WTC11 (cell line): ENCODE results near the gene RRP1. TPM values are rescaled to one million over a fixed set of nuclear protein-coding genes. Genes with fewer than 3 reads are reported as not detected.

Experiments used
- ATAC-seq: fragments of 200-7000 bp; cut with Tn5 transposase; 2 replicates; pipeline ENCODE4 v1.10.0; 2021; ENCODE audit warnings: mild to moderate bottlenecking, moderate library complexity
- CTCF ChIA-PET: fragments of 300-600 bp; sonication (Branson Sonifier 250); formaldehyde crosslinking; loops from one replicate; lab custom pipeline; 2021; ENCODE audit warnings: antibody characterized with exemption; lab: Charles Lee
- POLR2A ChIA-PET: fragments of 350-600 bp; sonication (Branson Sonifier 250); formaldehyde crosslinking; loops from one replicate; lab custom pipeline; 2021; ENCODE audit warnings: antibody characterized with exemption; lab: Charles Lee
- DNase-seq: peaks from one replicate; pipeline ENCODE4 v3.0.0; 2021; ENCODE audit warnings: low spot score
- H3K27ac Mint-ChIP-seq: 2 replicates; pipeline ENCODE4 v1.8.0; 2021; ENCODE audit warnings: mixed read lengths
- H3K27me3 Mint-ChIP-seq: 2 replicates; pipeline ENCODE4 v1.8.0; 2021; ENCODE audit warnings: low read depth, mild to moderate bottlenecking, moderate library complexity, mixed read lengths
- H3K36me3 Mint-ChIP-seq: 2 replicates; pipeline ENCODE4 v1.8.0; 2021; ENCODE audit warnings: mixed read lengths
- H3K4me1 Mint-ChIP-seq: 2 replicates; pipeline ENCODE4 v1.8.0; 2022; ENCODE audit warnings: mixed read lengths
- H3K4me3 Mint-ChIP-seq: 2 replicates; pipeline ENCODE4 v1.8.0; 2021; ENCODE audit warnings: mild to moderate bottlenecking, moderate library complexity, mixed read lengths
- H3K9me3 Mint-ChIP-seq: 2 replicates; pipeline ENCODE4 v1.8.0; 2021; ENCODE audit warnings: mixed read lengths
- CREB1 ChIP-seq: sonication (generic); formaldehyde crosslinking; IDR thresholded peaks from 2 replicates; pipeline ENCODE4 v1.8.0; 2023; ENCODE audit warnings: mild to moderate bottlenecking, missing genetic modification reagents
- E2F1 ChIP-seq: sonication (generic); formaldehyde crosslinking; IDR thresholded peaks from 2 replicates; pipeline ENCODE4 v1.8.0; 2022; ENCODE audit warnings: mild to moderate bottlenecking, missing genetic modification reagents
- FOXJ3 ChIP-seq: sonication (generic); formaldehyde crosslinking; IDR thresholded peaks from 2 replicates; pipeline ENCODE4 v1.9.0; 2021; ENCODE audit warnings: missing genetic modification reagents, mild to moderate bottlenecking, borderline replicate concordance
- FOXK1 ChIP-seq: sonication (generic); formaldehyde crosslinking; IDR thresholded peaks from 2 replicates; pipeline ENCODE4 v1.8.0; 2022; ENCODE audit warnings: mild to moderate bottlenecking, moderate library complexity, missing genetic modification reagents
- HMGA2 ChIP-seq: fragments of 250-450 bp; sonication (Bioruptor Pico); IDR thresholded peaks from 2 replicates; pipeline ENCODE4 v1.4.0; 2021; ENCODE audit warnings: mild to moderate bottlenecking, moderate library complexity
- IRF2 ChIP-seq: sonication (generic); formaldehyde crosslinking; IDR thresholded peaks from 2 replicates; pipeline ENCODE4 v1.8.0; 2022; ENCODE audit warnings: low read depth, missing genetic modification reagents, borderline replicate concordance
- MXD4 ChIP-seq: fragments of 250-450 bp; sonication (Bioruptor Pico); IDR thresholded peaks from 2 replicates; pipeline ENCODE4 v1.8.0; 2021; ENCODE audit warnings: mild to moderate bottlenecking, moderate library complexity, borderline replicate concordance
- NFE2L1 ChIP-seq: sonication (generic); formaldehyde crosslinking; IDR thresholded peaks from 2 replicates; pipeline ENCODE4 v1.8.1; 2023; ENCODE audit warnings: missing genetic modification reagents
- NFYB ChIP-seq: sonication (generic); formaldehyde crosslinking; conservative IDR thresholded peaks from 2 replicates; pipeline ENCODE4 v1.8.0; 2022; ENCODE audit warnings: low read depth, missing genetic modification reagents
- SOX15 ChIP-seq: fragments of 250-450 bp; sonication (Bioruptor Pico); IDR thresholded peaks from 2 replicates; pipeline ENCODE4 v1.9.0; 2021; ENCODE audit warnings: mild to moderate bottlenecking
- TEAD4 ChIP-seq: sonication (generic); formaldehyde crosslinking; IDR thresholded peaks from 2 replicates; pipeline ENCODE4 v1.8.0; 2022; ENCODE audit warnings: mild to moderate bottlenecking, missing genetic modification reagents
- ZBTB43 ChIP-seq: sonication (generic); formaldehyde crosslinking; IDR thresholded peaks from 2 replicates; pipeline ENCODE4 v1.8.1; 2023; ENCODE audit warnings: mild to moderate bottlenecking, missing genetic modification reagents
- ZMAT4 ChIP-seq: fragments of 250-450 bp; sonication (Bioruptor Pico); IDR thresholded peaks from 2 replicates; pipeline ENCODE4 v1.9.0; 2021; ENCODE audit warnings: mild to moderate bottlenecking
- ZNF219 ChIP-seq: sonication (generic); formaldehyde crosslinking; IDR thresholded peaks from 2 replicates; pipeline ENCODE4 v1.8.0; 2023; ENCODE audit warnings: missing genetic modification reagents, mild to moderate bottlenecking, borderline replicate concordance
- ZNF263 ChIP-seq: sonication (generic); formaldehyde crosslinking; IDR thresholded peaks from 2 replicates; pipeline ENCODE4 v1.8.1; 2022; ENCODE audit warnings: low read depth, mild to moderate bottlenecking, moderate library complexity, missing genetic modification reagents
- ZNF416 ChIP-seq: fragments of 250-450 bp; sonication (Bioruptor Pico); IDR thresholded peaks from 2 replicates; pipeline ENCODE4 v1.9.0; 2021; ENCODE audit warnings: mild to moderate bottlenecking, inconsistent platforms
- ZSCAN18 ChIP-seq: fragments of 250-450 bp; sonication (Bioruptor Pico); IDR thresholded peaks from 2 replicates; pipeline ENCODE4 v2.1.2; 2022; ENCODE audit warnings: mild to moderate bottlenecking, moderate library complexity
- total RNA-seq: library from RNA; stranded (reverse); gene quantifications from 3 replicates; pipeline ENCODE4 v1.2.3, GENCODE V29; 2021
- TF ChIP-seq, protein P1 (sequence below): sonication (generic); formaldehyde crosslinking; IDR thresholded peaks from 2 replicates; pipeline ENCODE4 v1.8.1; 2023; ENCODE audit warnings: mild to moderate bottlenecking, missing genetic modification reagents, moderate library complexity

RRP1 gene
- total RNA-seq, 1 experiment from 2014 or later = 53.0 TPM

DNA sequence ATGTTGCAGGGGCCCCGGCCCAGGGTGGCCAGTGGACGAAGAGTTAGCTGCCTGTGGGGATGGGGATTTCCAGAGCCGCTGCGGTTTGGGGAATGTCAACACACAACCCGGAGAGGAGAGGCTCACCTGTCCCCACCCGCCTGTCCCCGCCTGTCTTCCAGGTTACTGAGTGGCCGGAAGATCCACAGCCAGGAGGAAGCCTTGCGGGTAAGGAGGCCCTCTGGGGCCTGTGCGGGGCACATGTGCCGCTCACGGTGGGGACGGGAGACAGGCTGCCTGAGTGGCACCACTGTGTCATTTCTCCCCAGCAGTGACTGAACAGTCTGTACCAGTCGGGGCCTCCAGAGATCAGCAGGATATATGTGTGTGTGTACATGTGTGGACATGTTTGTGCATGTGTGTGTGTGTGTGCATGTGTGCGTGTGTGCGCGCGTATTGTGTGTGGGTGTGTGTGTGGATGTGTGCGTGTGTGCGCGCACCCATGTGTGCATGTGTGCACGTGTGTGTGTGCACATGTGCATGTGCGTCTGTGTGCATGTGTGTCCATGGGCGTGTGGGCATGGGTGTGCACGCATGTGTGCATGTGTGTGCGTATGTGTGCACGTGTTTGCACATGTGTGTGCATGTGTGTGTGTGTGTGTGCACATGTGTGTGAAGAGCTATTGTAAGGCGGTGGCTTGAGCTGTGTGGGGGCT lies 38.9 kb upstream of the RRP1 start (continued):
- TF ChIP-seq ZMAT4 (no peak), MXD4 (CRISPR knock-in tag) (no peak), ZNF416 (CRISPR knock-in tag) (no peak), TEAD4 (CRISPR knock-in tag) (no peak), SOX15 (no peak), HMGA2 (CRISPR knock-in tag) (no peak), ZSCAN18 (CRISPR knock-in tag) (no peak)

DNA sequence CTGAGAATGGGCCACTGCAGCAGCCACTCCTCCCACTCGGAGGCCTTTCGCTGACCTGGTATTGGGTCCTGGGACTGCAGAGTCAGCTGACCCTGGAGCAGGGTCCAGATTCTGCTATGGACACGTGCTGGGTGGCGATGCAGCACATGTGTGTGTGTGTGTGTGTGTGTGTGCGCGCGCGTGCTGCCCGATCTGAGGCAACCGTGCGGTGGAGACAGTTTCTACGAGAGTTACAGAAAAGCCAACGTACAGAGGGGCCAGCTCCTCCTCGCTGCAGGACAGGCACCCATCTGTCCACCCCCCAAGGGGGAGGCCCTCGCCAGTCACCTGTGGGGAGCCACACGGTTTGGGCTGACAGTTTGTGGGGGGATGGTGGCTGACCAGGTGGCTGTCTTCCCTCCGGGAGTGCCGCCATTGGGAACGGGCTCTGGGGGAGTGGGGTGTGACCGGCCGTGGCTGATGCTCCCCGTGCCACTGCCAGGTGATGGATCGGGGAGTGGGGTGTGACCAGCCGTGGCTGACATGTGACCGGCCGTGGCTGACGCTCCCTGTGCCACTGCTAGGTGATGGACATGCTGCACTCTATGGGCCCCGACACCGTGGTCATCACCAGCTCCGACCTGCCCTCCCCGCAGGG lies 37.3 kb upstream of the RRP1 start:
- ATAC-seq = no peak
- no peak for DNase-seq
- no peaks in the 10 kb centered on the region for H3K27me3 Mint-ChIP-seq
- TF ChIP-seq FOXJ3 (no peak), FOXK1 (CRISPR knock-in tag) (no peak), NFE2L1 (CRISPR knock-in tag) (no peak)
- TF ChIP-seq, all 79 proteins: peak for 0
- Mint-ChIP-seq H3K9me3 (no peaks in the 10 kb centered on the region), H3K4me3 (no peak overlapping the region), H3K27ac (no peak overlapping the region), H3K4me1 (no peaks in the 10 kb centered on the region), H3K36me3 (peaks cover 51% of the 10 kb centered on the region)
- ChIA-PET CTCF (no interaction called here), POLR2A (no interaction called here)

- DNase-seq = no peak
- no peak overlapping the region for H3K27ac Mint-ChIP-seq
- no peak for ATAC-seq
- no peaks in the 10 kb centered on the region for H3K27me3 Mint-ChIP-seq
- no peak overlapping the region for H3K4me3 Mint-ChIP-seq
- TF ChIP-seq CREB1 = no peak
- no peak for TF ChIP-seq ZBTB43
- no peak for TF ChIP-seq ZNF219 (CRISPR knock-in tag)
- no peak for TF ChIP-seq NFYB (CRISPR knock-in tag)
- TF ChIP-seq TEAD4 (CRISPR knock-in tag) = no peak
- H3K9me3 Mint-ChIP-seq = no peaks in the 10 kb centered on the region
- H3K4me1 Mint-ChIP-seq = no peaks in the 10 kb centered on the region
- CTCF ChIA-PET = no interaction called here
- peaks cover 44% of the 10 kb centered on the region for H3K36me3 Mint-ChIP-seq
- POLR2A ChIA-PET = no interaction called here
Observed at GRCh38 chr21:43752758-43753438, 36.5 kb upstream of the RRP1 start.

DNA sequence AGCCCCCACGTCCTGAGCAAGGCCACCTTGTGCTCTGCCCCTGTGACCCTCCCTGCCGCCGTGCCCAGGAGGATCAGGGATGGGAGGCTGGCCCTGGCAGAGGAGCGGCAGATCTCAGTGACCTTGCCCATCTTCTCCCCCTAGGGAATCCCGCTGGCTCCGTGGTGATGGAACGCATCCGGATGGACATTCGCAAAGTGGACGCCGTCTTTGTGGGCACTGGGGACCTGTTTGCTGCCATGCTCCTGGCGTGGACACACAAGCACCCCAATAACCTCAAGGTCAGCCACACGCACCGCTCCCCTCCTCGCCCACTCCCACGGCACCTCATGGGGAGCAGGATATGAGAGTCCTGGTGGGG lies 36.0 kb upstream of the RRP1 start:
- Mint-ChIP-seq H3K36me3 (peaks cover 44% of the 10 kb centered on the region), H3K27ac (no peak overlapping the region), H3K27me3 (no peaks in the 10 kb centered on the region), H3K4me1 (no peaks in the 10 kb centered on the region), H3K9me3 (no peaks in the 10 kb centered on the region), H3K4me3 (no peak overlapping the region)
- no peak for TF ChIP-seq E2F1 (CRISPR knock-in tag)
- TF ChIP-seq ZNF263 = no peak
- TF ChIP-seq IRF2 (CRISPR knock-in tag) = no peak
- TF ChIP-seq, protein P1, sequence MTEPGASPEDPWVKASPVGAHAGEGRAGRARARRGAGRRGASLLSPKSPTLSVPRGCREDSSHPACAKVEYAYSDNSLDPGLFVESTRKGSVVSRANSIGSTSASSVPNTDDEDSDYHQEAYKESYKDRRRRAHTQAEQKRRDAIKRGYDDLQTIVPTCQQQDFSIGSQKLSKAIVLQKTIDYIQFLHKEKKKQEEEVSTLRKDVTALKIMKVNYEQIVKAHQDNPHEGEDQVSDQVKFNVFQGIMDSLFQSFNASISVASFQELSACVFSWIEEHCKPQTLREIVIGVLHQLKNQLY (CRISPR knock-in tag) = no peak
- ChIA-PET POLR2A (no interaction called here), CTCF (no interaction called here)
- no peak for DNase-seq
- no peak for ATAC-seq
